GM12878 (cell line): ENCODE measurements around the gene NAA30. TPM values are rescaled to one million over a fixed set of nuclear protein-coding genes. Genes with fewer than 3 reads are reported as not detected.

Experiments
- ATAC-seq: fragments of 200-7000 bp; cut with Tn5 transposase; 3 replicates; pipeline ENCODE4 v1.9.1; 2020; ENCODE audit warnings: mild to moderate bottlenecking, moderate library complexity
- BruUV-seq: library from RNA; stranded (reverse); fragments of 400-500 nt; replicated peaks from 2 replicates; lab custom pipeline; 2021; lab: Mats Ljungman, UMichigan
- CTCF ChIA-PET: fragments of 300-600 bp; sonication (Branson Sonifier 250); formaldehyde crosslinking; extraction: SDS; loops from one replicate; lab custom pipeline; 2021; ENCODE audit warnings: inconsistent platforms; lab: Yijun Ruan, JAX
- POLR2A ChIA-PET: fragments of 350-600 bp; formaldehyde crosslinking; extraction: SDS; loops from one replicate; lab custom pipeline; 2021; ENCODE audit warnings: inconsistent platforms; lab: Charles Lee
- RAD21 ChIA-PET: fragments of 300-600 bp; sonication (Branson Sonifier 250); formaldehyde crosslinking; loops from one replicate; lab custom pipeline; 2023; ENCODE audit warnings: antibody characterized with exemption; ENCODE audit not compliant: unreplicated experiment; lab: Charles Lee
- SMC1A ChIA-PET: fragments of 300-600 bp; sonication (Branson Sonifier 250); formaldehyde crosslinking; loops from one replicate; lab custom pipeline; 2023; ENCODE audit not compliant: unreplicated experiment, uncharacterized antibody; lab: Charles Lee
- DNase-seq: peaks from one replicate; pipeline ENCODE4 v3.0.0-alpha.2; 2011; ENCODE audit warnings: low read depth, low spot score
- FAIRE-seq: peaks from 3 replicates; lab custom pipeline; 2011; peaks lifted over from hg19 to GRCh38; lab: Jason Lieb, UNC
- H2AFZ ChIP-seq: 2 replicates; pipeline ENCODE4 v1.6.0; 2011; ENCODE audit warnings: low read depth, low read length, control low read depth; ENCODE audit not compliant: control insufficient read depth
- H3K27ac ChIP-seq: 2 replicates; pipeline ENCODE4 v1.5.1; 2011; ENCODE audit warnings: control low read depth; ENCODE audit not compliant: control insufficient read depth, insufficient read depth
- H3K27me3 ChIP-seq, 2 experiments: replicated peaks in 1 of 2; 2 replicates each; pipeline versions ENCODE4 v1.6.0 to v1.6.1; 2011; ENCODE audit warnings: low read length in 1 of 2; ENCODE audit not compliant: control insufficient read depth in 2 of 2, insufficient read depth in 2 of 2
- H3K36me3 ChIP-seq, 2 experiments: 2 replicates each; pipeline ENCODE4 v1.5.1; 2011; ENCODE audit warnings: low read length in 1 of 2; ENCODE audit not compliant: control insufficient read depth in 2 of 2, insufficient read depth in 2 of 2
- H3K4me1 ChIP-seq: 2 replicates; pipeline ENCODE4 v1.6.1; 2011; ENCODE audit warnings: mild to moderate bottlenecking, low read length, moderate library complexity, mixed read lengths; ENCODE audit not compliant: control insufficient read depth, insufficient read depth
- H3K4me2 ChIP-seq: 2 replicates; pipeline ENCODE4 v1.6.0; 2011; ENCODE audit warnings: control low read depth; ENCODE audit not compliant: control insufficient read depth, insufficient read depth
- H3K4me3 ChIP-seq: fragments of 200-600 bp; sonication (generic); 2 replicates; pipeline ENCODE4 v1.5.1; 2016
- H3K79me2 ChIP-seq: 2 replicates; pipeline ENCODE4 v1.6.0; 2011; ENCODE audit warnings: low read length; ENCODE audit not compliant: control insufficient read depth, insufficient read depth
- H3K9ac ChIP-seq: 2 replicates; pipeline ENCODE4 v1.8.0; 2011; ENCODE audit warnings: low read length, control low read depth, mixed read lengths; ENCODE audit not compliant: control insufficient read depth, insufficient read depth
- H3K9me3 ChIP-seq: replicated peaks from 3 replicates; pipeline ENCODE4 v1.5.1; 2011; ENCODE audit warnings: mild to moderate bottlenecking, low read length; ENCODE audit not compliant: control insufficient read depth, insufficient read depth
- H4K20me1 ChIP-seq: 2 replicates; pipeline ENCODE4 v1.6.0; 2011; ENCODE audit not compliant: control insufficient read depth, insufficient read depth
- CHD4 ChIP-seq: fragments of 200-600 bp; sonication (generic); IDR thresholded peaks from 2 replicates; pipeline ENCODE4 v1.6.1; 2016; ENCODE audit warnings: mild to moderate bottlenecking
- HDAC2 ChIP-seq: fragments of 200-600 bp; sonication (generic); IDR thresholded peaks from 2 replicates; pipeline ENCODE4 v1.6.1; 2017
- KLF5 ChIP-seq: fragments of 450-650 bp; IDR thresholded peaks from 2 replicates; pipeline ENCODE4 v1.6.1; 2014; ENCODE audit warnings: mild to moderate bottlenecking; ENCODE audit not compliant: partially characterized antibody
- LARP7 ChIP-seq: fragments of 450-650 bp; IDR thresholded peaks from 2 replicates; pipeline ENCODE4 v1.6.1; 2017; ENCODE audit warnings: mild to moderate bottlenecking
- MEF2A ChIP-seq: IDR thresholded peaks from 2 replicates; pipeline ENCODE4 v1.6.1; 2011; ENCODE audit warnings: low read depth, mild to moderate bottlenecking, low read length, moderate library complexity; ENCODE audit not compliant: insufficient read depth
- NBN ChIP-seq: fragments of 450-650 bp; IDR thresholded peaks from 2 replicates; pipeline ENCODE4 v1.6.1; 2016
- NFXL1 ChIP-seq: fragments of 450-650 bp; IDR thresholded peaks from 2 replicates; pipeline ENCODE4 v1.6.1; 2017; ENCODE audit warnings: antibody characterized with exemption, mild to moderate bottlenecking, borderline replicate concordance
- NR2C2 ChIP-seq: IDR thresholded peaks from 2 replicates; pipeline ENCODE4 v1.6.1; 2011; ENCODE audit warnings: borderline replicate concordance, low read depth; ENCODE audit not compliant: control insufficient read depth, insufficient read length
- NR2F1 ChIP-seq: fragments of 450-650 bp; conservative IDR thresholded peaks from 2 replicates; pipeline ENCODE4 v1.6.1; 2017; ENCODE audit warnings: mild to moderate bottlenecking
- POLR2AphosphoS2 ChIP-seq: IDR thresholded peaks from 2 replicates; pipeline ENCODE4 v1.6.1; 2011; ENCODE audit warnings: low read depth, mild to moderate bottlenecking, low read length, improper control_type of control experiment, moderate library complexity
- SKIL ChIP-seq: fragments of 450-650 bp; IDR thresholded peaks from 2 replicates; pipeline ENCODE4 v1.6.1; 2017; ENCODE audit warnings: mild to moderate bottlenecking, low read depth, inconsistent platforms; ENCODE audit not compliant: poor library complexity, severe bottlenecking
- SMC3 ChIP-seq: IDR thresholded peaks from 2 replicates; pipeline ENCODE4 v1.6.1; 2011; ENCODE audit warnings: low read length, improper control_type of control experiment, borderline replicate concordance
- SP1 ChIP-seq: IDR thresholded peaks from one replicate; pipeline ENCODE4 v1.6.1; 2011; ENCODE audit warnings: low read depth, low read length
- STAT1 ChIP-seq: fragments of 450-650 bp; conservative IDR thresholded peaks from 2 replicates; pipeline ENCODE4 v1.6.1; 2014; ENCODE audit warnings: antibody characterized with exemption, mild to moderate bottlenecking
- SUPT20H ChIP-seq: IDR thresholded peaks from 2 replicates; pipeline ENCODE4 v1.6.1; 2011; ENCODE audit warnings: low read depth, mild to moderate bottlenecking, low read length, moderate library complexity, borderline replicate concordance; ENCODE audit not compliant: control insufficient read depth
- TCF3 ChIP-seq: IDR thresholded peaks from 2 replicates; pipeline ENCODE4 v1.6.1; 2012; ENCODE audit warnings: low read depth, mild to moderate bottlenecking, low read length, borderline replicate concordance; ENCODE audit not compliant: insufficient read depth
- WGBS: methylation state at CpG from one replicate; pipeline ENCODE4 v1.1.6; 2016; ENCODE audit warnings: low lambda C conversion rate; ENCODE audit not compliant: insufficient replicate concordance, insufficient coverage; ENCODE audit errors: missing lambda C conversion rate; 5-methylcytosine and 5-hydroxymethylcytosine counted together
- in situ Hi-C: fragments of 300-500 bp; cut with MboI; formaldehyde crosslinking; loops from 9 replicates; pipeline ENCODE4 v1.14.3; 2018; ENCODE audit warnings: mixed read lengths
- intact Hi-C: fragments of 100-400 bp; cut with micrococcal nuclease; formaldehyde crosslinking; loops from one replicate; pipeline ENCODE4 v1.14.2; 2022; ENCODE audit not compliant: unreplicated experiment
- polyA plus RNA-seq, 11 experiments: library from polyadenylated mRNA; depleted of rRNA in 4 of 11; unstranded in 6 of 11; stranded (reverse) in 5 of 11; fragments of >200 nt; fragmentation: Nextera tagmentation in 4 of 11; fragmentation: Illumina TruSeq in 1 of 11; extraction: Ambion mirVana in 4 of 11; extraction: Trizol in 1 of 11; gene quantifications; 1 replicate in 1 of 11; 2 replicates in 10 of 11; pipeline versions ENCODE4 v1.2.1 to v1.2.3, GENCODE V29; 2011 to 2016; ENCODE audit warnings: inconsistent platforms in 2 of 11, missing spikeins in 2 of 11, low read depth in 1 of 11
- total RNA-seq, 4 experiments: library from RNA; depleted of rRNA in 3 of 4; stranded (reverse); fragments of >200 nt in 3 of 4; fragmentation: Illumina TruSeq in 1 of 4; extraction: Trizol in 1 of 4; gene quantifications; 2 replicates each; pipeline versions ENCODE4 v1.2.1 to v1.2.3, GENCODE V29; 2013 to 2021
- TF ChIP-seq, protein P1 (sequence below): IDR thresholded peaks from 2 replicates; pipeline ENCODE4 v1.6.1; 2011; ENCODE audit warnings: mild to moderate bottlenecking, low read depth, low read length, moderate library complexity; ENCODE audit not compliant: insufficient replicate concordance

The NAA30 gene
- total and polyA plus RNA-seq, 10 of the 15 experiments (the other 5 are each of a cell fraction or from before 2014, with no cell fraction given): 4.5 to 15.6 (median 10.5) TPM

GRCh38 chr14:57464008-57464730 is 73.8 kb downstream of the NAA30 start:
- H3K9ac ChIP-seq: no peak overlapping the region
- TF ChIP-seq POLR2AphosphoS2: no peak
- TF ChIP-seq, protein P1, sequence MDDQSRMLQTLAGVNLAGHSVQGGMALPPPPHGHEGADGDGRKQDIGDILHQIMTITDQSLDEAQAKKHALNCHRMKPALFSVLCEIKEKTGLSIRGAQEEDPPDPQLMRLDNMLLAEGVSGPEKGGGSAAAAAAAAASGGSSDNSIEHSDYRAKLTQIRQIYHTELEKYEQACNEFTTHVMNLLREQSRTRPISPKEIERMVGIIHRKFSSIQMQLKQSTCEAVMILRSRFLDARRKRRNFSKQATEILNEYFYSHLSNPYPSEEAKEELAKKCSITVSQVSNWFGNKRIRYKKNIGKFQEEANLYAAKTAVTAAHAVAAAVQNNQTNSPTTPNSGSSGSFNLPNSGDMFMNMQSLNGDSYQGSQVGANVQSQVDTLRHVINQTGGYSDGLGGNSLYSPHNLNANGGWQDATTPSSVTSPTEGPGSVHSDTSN: no peak
- no peak for TF ChIP-seq CHD4
- TF ChIP-seq NBN: no peak
- TF ChIP-seq NR2C2: no peak
- no peak for TF ChIP-seq NFXL1
- no peak for TF ChIP-seq STAT1
- TF ChIP-seq LARP7: no peak
- TF ChIP-seq SUPT20H: no peak
- TF ChIP-seq SMC3: no peak
- no peak for TF ChIP-seq SP1
- no peak for TF ChIP-seq HDAC2
- no peak for TF ChIP-seq TCF3
- no peak for TF ChIP-seq NR2F1
- no peak for TF ChIP-seq SKIL
- TF ChIP-seq MEF2A: no peak
- TF ChIP-seq KLF5: no peak
- TF ChIP-seq, all 136 proteins: peak for 0
- no TSS peak for BruUV-seq
- Histone ChIP-seq H3K27ac (no peak overlapping the region), H3K36me3 (no peaks in the 10 kb centered on the region), H3K27me3 (no peaks in the 10 kb centered on the region), H2AFZ (no peak overlapping the region), H3K4me2 (no peak overlapping the region), H3K79me2 (no peaks in the 10 kb centered on the region), H4K20me1 (no peaks in the 10 kb centered on the region), H3K4me3 (no peak overlapping the region), H3K4me1 (no peaks in the 10 kb centered on the region), H3K9me3 (no peaks in the 10 kb centered on the region)
- intact Hi-C loops (no loop called here), in situ Hi-C loops (no loop called here)
- FAIRE-seq: no peak
- CTCF ChIA-PET: no interaction called here
- no peak for DNase-seq
- SMC1A ChIA-PET: interaction anchor here (1.0 to 1.3 kb wide), 2 partner anchors 26 to 61 kb away, joined by 3 read pairs; no protein-coding TSS in a partner anchor
- POLR2A ChIA-PET: no interaction called here
- 26% methylated on average over 6 of the region's 6 CpGs for WGBS
- RAD21 ChIA-PET: interaction anchor here (1.0 kb wide), 1 partner anchor 109 kb away, joined by 3 read pairs; no protein-coding TSS in a partner anchor
- peak; percentile 76 for ATAC-seq
